CD4-positive, alpha-beta T cell (primary cell): ENCODE data around the gene ARHGAP10. TPM values are rescaled to one million over a fixed set of nuclear protein-coding genes. Genes with fewer than 3 reads are reported as not detected.

Source experiments
- ATAC-seq: fragments of 200-7000 bp; cut with Tn5 transposase; one replicate; pipeline ENCODE4 v1.10.0; 2022; ENCODE audit warnings: mild to moderate bottlenecking; ENCODE audit not compliant: poor library complexity
- CTCF ChIA-PET: fragments of 350-600 bp; sonication (Branson Sonifier 250); formaldehyde crosslinking; loops from one replicate; lab custom pipeline; 2021; ENCODE audit warnings: antibody characterized with exemption, inconsistent platforms; lab: Charles Lee
- POLR2A ChIA-PET: fragments of 350-600 bp; sonication (Branson Sonifier 250); formaldehyde crosslinking; loops from one replicate; lab custom pipeline; 2021; ENCODE audit warnings: antibody characterized with exemption, inconsistent platforms; lab: Charles Lee
- DNase-seq, 14 experiments: peaks; one replicate each; pipeline ENCODE4 v3.0.0-alpha.2; 2013 to 2020; ENCODE audit warnings: mixed read lengths in 2 of 14
- H3K27ac ChIP-seq, 2 donors: one replicate each; pipeline versions ENCODE4 v1.5.1 to v1.7.0; 2013; ENCODE audit warnings: low read length in 2 of 2, low read depth in 1 of 2, mild to moderate bottlenecking in 1 of 2
- H3K27me3 ChIP-seq, 2 experiments: 1 replicate in 1 of 2; 2 replicates in 1 of 2; pipeline versions ENCODE4 v1.6.1 to v1.7.0; 2013; ENCODE audit warnings: low read length in 2 of 2, control low read depth in 1 of 2, mild to moderate bottlenecking in 1 of 2, moderate library complexity in 1 of 2; ENCODE audit not compliant: insufficient read depth in 2 of 2, control insufficient read depth in 1 of 2
- H3K36me3 ChIP-seq: one replicate; pipeline ENCODE4 v1.6.1; 2013; ENCODE audit warnings: low read length, control low read depth; ENCODE audit not compliant: insufficient read depth
- H3K4me1 ChIP-seq: one replicate; pipeline ENCODE4 v1.6.1; 2013; ENCODE audit warnings: low read length, control low read depth; ENCODE audit not compliant: insufficient read depth
- H3K4me3 ChIP-seq: one replicate; pipeline ENCODE4 v1.5.1; 2013; ENCODE audit warnings: mild to moderate bottlenecking, low read length, moderate library complexity
- H3K9me3 ChIP-seq, 2 experiments: 1 replicate in 1 of 2; 2 replicates in 1 of 2; pipeline versions ENCODE4 v1.6.1 to v1.7.0; 2013; ENCODE audit warnings: low read length in 2 of 2, mild to moderate bottlenecking in 2 of 2, control low read depth in 1 of 2, moderate library complexity in 1 of 2; ENCODE audit not compliant: control insufficient read depth in 1 of 2, insufficient read depth in 1 of 2
- H3K27ac Mint-ChIP-seq: one replicate; pipeline ENCODE4 v1.8.0; 2020; ENCODE audit warnings: mixed read lengths
- H3K27me3 Mint-ChIP-seq: one replicate; pipeline ENCODE4 v1.8.0; 2021; ENCODE audit warnings: mixed read lengths
- H3K36me3 Mint-ChIP-seq: one replicate; pipeline ENCODE4 v1.8.0; 2021; ENCODE audit warnings: low read depth, mixed read lengths
- H3K4me1 Mint-ChIP-seq: one replicate; pipeline ENCODE4 v1.8.0; 2021; ENCODE audit warnings: low read depth, mixed read lengths
- H3K4me3 Mint-ChIP-seq: one replicate; pipeline ENCODE4 v1.8.0; 2020; ENCODE audit warnings: mild to moderate bottlenecking, mixed read lengths
- H3K9me3 Mint-ChIP-seq: one replicate; pipeline ENCODE4 v1.8.0; 2020; ENCODE audit warnings: mixed read lengths
- CTCF ChIP-seq: fragments of 200-600 bp; IDR thresholded peaks from one replicate; pipeline ENCODE4 v1.8.0; 2022; ENCODE audit warnings: antibody characterized with exemption, mild to moderate bottlenecking
- intact Hi-C, 2 experiments: fragments of 100-400 bp; cut with DNase I in 1 of 2; cut with micrococcal nuclease in 1 of 2; formaldehyde crosslinking; loops; one replicate each; pipeline versions ENCODE4 v1.15.1 to v1.9.0; 2023 to 2025; cut with DNase I, micrococcal nuclease
- total RNA-seq, 174 experiments: library from RNA in 2 of 174; stranded (reverse) in 2 of 174; gene quantifications; one replicate each; pipeline ENCODE4 v1.2.3 and lab custom pipeline; 2021 to 2026

The ARHGAP10 gene
- total RNA-seq, 2 experiments from 2014 or later = 5.6 to 5.7 TPM

DNA sequence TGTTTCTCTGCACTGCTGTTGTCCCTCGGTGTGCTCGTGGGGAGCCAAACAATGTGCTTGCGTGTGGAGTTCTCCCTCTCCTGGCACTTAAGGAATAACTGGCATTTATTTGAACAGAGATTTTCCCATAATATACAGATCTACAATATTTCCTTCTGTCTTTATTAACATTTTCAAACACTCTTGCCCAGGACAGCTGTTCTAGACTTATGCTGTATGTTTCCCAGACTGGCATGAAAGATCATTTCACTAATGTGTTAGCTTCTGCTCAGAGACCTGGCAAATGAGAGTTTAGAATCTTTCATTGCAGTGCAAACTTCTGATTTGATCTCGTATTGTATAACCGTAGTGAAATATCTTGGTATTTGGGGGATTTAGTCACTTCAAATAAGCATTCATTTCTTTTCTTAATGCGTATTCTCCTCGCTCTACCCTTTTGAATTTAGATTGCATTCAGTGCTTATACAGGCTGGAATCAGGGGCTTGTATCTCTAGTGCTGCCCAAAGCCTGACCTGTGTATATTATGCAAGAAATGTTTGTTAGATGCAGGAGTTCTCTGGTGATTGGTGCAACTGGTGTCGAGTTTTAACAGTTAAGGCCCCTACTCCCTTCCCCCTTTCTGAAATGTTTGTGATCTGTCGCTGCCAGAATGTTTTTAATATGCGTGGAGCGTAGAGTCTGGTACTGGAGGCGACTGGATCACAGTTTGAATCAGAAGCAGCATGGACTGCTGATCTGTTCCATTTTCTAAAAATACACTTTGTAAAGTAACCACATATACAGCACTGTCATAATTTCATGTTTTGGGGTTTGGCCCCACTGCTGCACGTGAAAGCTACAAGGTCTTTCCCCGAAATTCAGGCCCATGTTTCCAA lies 326.3 kb downstream of the ARHGAP10 start:
- H3K27ac ChIP-seq = no peak overlapping the region
- ATAC-seq = no peak

DNA sequence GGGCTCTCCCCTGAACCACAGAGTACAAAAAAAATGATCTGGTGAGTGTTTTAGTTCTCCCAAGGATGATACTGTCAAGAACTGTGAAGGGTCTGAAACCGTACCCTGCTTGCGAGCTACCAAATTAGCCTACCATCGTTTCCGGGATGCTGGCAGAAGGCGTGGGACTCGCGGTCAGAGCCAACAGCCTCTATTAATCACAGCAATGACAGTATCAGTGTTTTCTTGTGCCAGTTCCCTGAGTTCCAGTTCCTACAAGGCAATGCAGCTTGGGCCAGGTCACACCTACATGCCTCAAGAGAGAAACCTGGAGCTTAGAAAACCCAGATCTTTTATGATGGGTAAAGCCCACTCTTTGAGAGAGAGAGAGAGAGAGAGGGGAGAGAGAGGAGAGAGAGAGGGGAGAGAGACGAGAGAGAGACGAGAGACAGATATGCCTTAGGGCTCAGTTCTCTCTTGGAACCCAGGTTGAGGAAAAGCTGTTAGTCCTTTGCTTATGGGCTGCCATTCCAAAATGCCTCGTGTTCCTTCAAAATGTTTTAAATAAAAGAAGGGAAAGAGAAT lies 327.8 kb downstream of the ARHGAP10 start:
- Mint-ChIP-seq H3K4me1 (peaks cover 71% of the 10 kb centered on the region), H3K36me3 (peaks cover 24% of the 10 kb centered on the region), H3K27ac (peak overlapping the region; percentile 91), H3K9me3 (peaks cover 3% of the 10 kb centered on the region), H3K27me3 (no peaks in the 10 kb centered on the region), H3K4me3 (peak overlapping the region; percentile 73)
- no peak for TF ChIP-seq CTCF
- ATAC-seq = no peak
- POLR2A ChIA-PET = interaction anchor here (0.8 to 3.8 kb wide), 3 partner anchors 8 to 383 kb away, joined by 3 to 48 read pairs (median 10); partner anchors contain the start of gene NR3C2
- CTCF ChIA-PET = interaction anchor here (0.6 kb wide), 1 partner anchor 1678 kb away, joined by 3 read pairs; no protein-coding TSS in a partner anchor
- H3K4me3 ChIP-seq = no peak overlapping the region
- intact Hi-C loops = loop anchor here (1.0 to 10.0 kb wide), 2 partner anchors 383 to 435 kb away; partner anchors contain the start of gene NR3C2 (in 1 of the 2)
- peak overlapping the region in 1 of 2 donors; percentile 82 for H3K27ac ChIP-seq
- no peaks in the 10 kb centered on the region for H3K36me3 ChIP-seq
- peaks cover 0 to 15% of the 10 kb centered on the region in 2 experiments for H3K9me3 ChIP-seq
- no peaks in the 10 kb centered on the region for H3K27me3 ChIP-seq
- DNase-seq = peak in 1 of 14 experiments; percentile 21
- peaks cover 55% of the 10 kb centered on the region for H3K4me1 ChIP-seq

More for the DNA sequence above, 326.3 kb downstream of the ARHGAP10 start:
- no peaks in the 10 kb centered on the region for H3K36me3 ChIP-seq
- peak overlapping the region; percentile 91 for H3K27ac Mint-ChIP-seq
- no peak overlapping the region for H3K4me3 ChIP-seq
- intact Hi-C loops = no loop called here
- H3K4me1 Mint-ChIP-seq = peaks cover 86% of the 10 kb centered on the region
- H3K36me3 Mint-ChIP-seq = peaks cover 28% of the 10 kb centered on the region
- TF ChIP-seq CTCF = no peak
- no peaks in the 10 kb centered on the region for H3K27me3 Mint-ChIP-seq
- H3K27me3 ChIP-seq = no peaks in the 10 kb centered on the region
- no peak overlapping the region for H3K4me3 Mint-ChIP-seq
- H3K9me3 ChIP-seq = peaks cover 0 to 15% of the 10 kb centered on the region in 2 experiments
- CTCF ChIA-PET = no interaction called here
- H3K9me3 Mint-ChIP-seq = peaks cover 3% of the 10 kb centered on the region
- H3K4me1 ChIP-seq = peaks cover 69% of the 10 kb centered on the region
- no peak for DNase-seq
- POLR2A ChIA-PET = interaction anchor here (3.8 to 7.4 kb wide), 2 partner anchors 384 to 386 kb away, joined by 48 to 92 read pairs; partner anchors contain the start of gene NR3C2
